ENCODE data around the gene ZNF518B. TPM values are rescaled to one million over a fixed set of nuclear protein-coding genes. Genes with fewer than 3 reads are reported as not detected.

ZNF518B gene, protein sequence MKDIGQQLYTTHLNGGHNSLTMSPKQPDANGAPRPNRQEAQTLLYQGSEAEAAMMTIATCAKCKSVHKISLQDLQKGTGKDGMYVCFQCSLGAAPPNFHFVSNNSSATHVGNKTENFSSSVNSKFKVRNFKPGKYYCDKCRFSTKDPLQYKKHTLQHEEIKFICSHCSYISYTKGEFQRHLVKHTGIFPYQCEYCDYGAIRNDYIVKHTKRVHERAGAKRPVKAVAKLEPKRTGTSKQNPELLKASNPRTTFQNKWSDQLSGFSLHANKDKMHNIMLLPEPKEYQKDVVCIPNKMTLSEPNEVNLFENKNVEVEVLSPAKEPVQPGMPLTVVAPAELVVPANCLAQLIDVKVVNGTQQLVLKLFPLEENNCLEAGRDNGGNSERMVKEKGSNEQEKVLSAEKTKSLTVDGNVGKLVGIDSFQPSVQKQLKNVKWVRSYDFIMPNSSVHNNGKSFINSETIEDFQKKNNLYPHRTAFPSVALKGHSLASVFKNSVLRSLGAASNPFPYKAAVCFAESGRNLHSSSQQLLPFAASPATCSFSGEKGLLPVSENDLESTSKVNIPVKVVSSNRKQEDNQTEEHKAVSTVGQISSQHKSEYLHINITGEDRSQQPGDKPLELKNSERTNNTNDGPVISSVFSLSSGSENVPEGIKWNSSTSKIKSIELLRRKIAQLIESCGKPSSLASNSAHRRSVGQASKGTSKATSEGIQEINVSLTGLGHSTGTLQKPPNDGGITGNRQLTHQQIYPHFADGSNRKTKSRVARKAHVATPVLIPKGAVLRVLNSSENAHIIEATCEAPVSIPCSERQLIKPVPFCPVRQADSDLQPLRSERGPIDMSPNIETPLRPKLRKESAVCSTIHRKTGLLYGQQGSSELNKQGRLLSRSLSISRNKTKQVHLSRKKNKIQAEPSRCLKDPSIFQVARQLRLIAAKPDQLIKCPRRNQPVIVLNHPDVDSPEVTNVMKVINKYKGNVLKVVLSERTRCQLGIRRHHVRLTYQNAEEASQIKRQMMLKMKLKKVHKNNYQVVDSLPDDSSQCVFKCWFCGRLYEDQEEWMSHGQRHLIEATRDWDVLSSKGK
- 36.4 and 65.4 TPM in 2 replicates for total RNA-seq

GRCh38 chr4:10457255-10457801, at the start of gene ZNF518B:
TSS of gene ZNF518B (minus strand) at chr4:10457426. CDS start at chr4:10446328, 11,098 bp downstream.

Other genes starting within 250 kb of the ZNF518B start
- not detected in 2 replicates for gene CLNK, start 227.3 kb upstream of the ZNF518B start, total RNA-seq

Data from epithelial cell of umbilical artery (primary cell).